ENCODE data around the gene KIF26A. TPM values are rescaled to one million over a fixed set of nuclear protein-coding genes. Genes with fewer than 3 reads are reported as not detected.

The KIF26A gene
- total RNA-seq, 1 donor from 2014 or later = 1.4 TPM

GRCh38 chr14:104096318-104096717 lies 42.1 kb upstream of the KIF26A start:
- Histone ChIP-seq H3K4me3 (ENCODE audit: insufficient read depth, low read depth, low read length) (no peak overlapping the region), H3K4me1 (ENCODE audit: insufficient read depth, low read length) (no peaks in the 10 kb centered on the region), H3K4me2 (ENCODE audit: low read length) (no peak overlapping the region), H3K36me3 (ENCODE audit: insufficient read depth, low read length) (no peaks in the 10 kb centered on the region), H3K27me3 (ENCODE audit: insufficient read depth, low read length) (no peaks in the 10 kb centered on the region), H3K9me3 (ENCODE audit: insufficient read depth, low read depth, low read length) (no peaks in the 10 kb centered on the region), H2AFZ (ENCODE audit: low read depth, low read length) (no peak overlapping the region), H4K20me1 (ENCODE audit: insufficient read depth, low read length) (no peaks in the 10 kb centered on the region), H3K9ac (ENCODE audit: low read length) (no peak overlapping the region), H3K79me2 (ENCODE audit: insufficient read depth, low read length) (no peaks in the 10 kb centered on the region), H3K27ac (ENCODE audit: low read depth, low read length) (no peak overlapping the region)
- Mint-ChIP-seq H3K27ac (ENCODE audit: unreplicated experiment) (no peak overlapping the region), H3K4me3 (ENCODE audit: unreplicated experiment) (no peak overlapping the region), H3K27me3 (ENCODE audit: low read depth, unreplicated experiment) (peaks cover 14% of the 10 kb centered on the region), H3K9me3 (ENCODE audit: unreplicated experiment) (no peaks in the 10 kb centered on the region), H3K36me3 (ENCODE audit: low read depth, unreplicated experiment) (no peaks in the 10 kb centered on the region), H3K4me1 (ENCODE audit: low read depth, unreplicated experiment) (no peaks in the 10 kb centered on the region)
- TF ChIP-seq EZH2 (IDR thresholded peaks at IDR 0.05; ENCODE audit: insufficient read depth, low read length) = no peak
- no peak for TF ChIP-seq CTCF (IDR thresholded peaks at IDR 0.05; ENCODE audit: insufficient read depth, low read depth, low read length)
- DNase-seq (ENCODE audit: low read depth) = no peak
- no peak for FAIRE-seq

GRCh38 chr14:104096751-104097700 lies 41.4 kb upstream of the KIF26A start:
- Histone ChIP-seq H3K79me2 (ENCODE audit: insufficient read depth, low read length) (no peaks in the 10 kb centered on the region), H3K4me2 (ENCODE audit: low read length) (no peak overlapping the region), H2AFZ (ENCODE audit: low read depth, low read length) (no peak overlapping the region), H4K20me1 (ENCODE audit: insufficient read depth, low read length) (no peaks in the 10 kb centered on the region), H3K9ac (ENCODE audit: low read length) (no peak overlapping the region), H3K27ac (ENCODE audit: low read depth, low read length) (no peak overlapping the region), H3K4me1 (ENCODE audit: insufficient read depth, low read length) (no peaks in the 10 kb centered on the region), H3K4me3 (ENCODE audit: insufficient read depth, low read depth, low read length) (no peak overlapping the region), H3K36me3 (ENCODE audit: insufficient read depth, low read length) (no peaks in the 10 kb centered on the region), H3K27me3 (ENCODE audit: insufficient read depth, low read length) (no peaks in the 10 kb centered on the region), H3K9me3 (ENCODE audit: insufficient read depth, low read depth, low read length) (no peaks in the 10 kb centered on the region)
- no peak overlapping the region for H3K4me3 Mint-ChIP-seq (ENCODE audit: unreplicated experiment)
- DNase-seq (ENCODE audit: low read depth) (no peak), FAIRE-seq (no peak)
- no peak overlapping the region for H3K27ac Mint-ChIP-seq (ENCODE audit: unreplicated experiment)
- H3K4me1 Mint-ChIP-seq (ENCODE audit: low read depth, unreplicated experiment) = no peaks in the 10 kb centered on the region
- H3K36me3 Mint-ChIP-seq (ENCODE audit: low read depth, unreplicated experiment) = no peaks in the 10 kb centered on the region
- H3K9me3 Mint-ChIP-seq (ENCODE audit: unreplicated experiment) = no peaks in the 10 kb centered on the region
- H3K27me3 Mint-ChIP-seq (ENCODE audit: low read depth, unreplicated experiment) = peaks cover 14% of the 10 kb centered on the region
- TF ChIP-seq CTCF (IDR thresholded peaks at IDR 0.05; ENCODE audit: insufficient read depth, low read depth, low read length) = no peak
- no peak for TF ChIP-seq EZH2 (IDR thresholded peaks at IDR 0.05; ENCODE audit: insufficient read depth, low read length)

Data from astrocyte (in vitro differentiated cells and primary cell).